ENCODE measurements around the gene PSMC3.

GRCh38 chr11:47369676-47370075 lies 56.6 kb downstream of the PSMC3 start:
- TF ChIP-seq DNMT3B (CRISPR knock-in tag; conservative IDR thresholded peaks at IDR 0.05) (no peak), MIER3 (CRISPR knock-in tag; IDR thresholded peaks at IDR 0.05; ENCODE audit: borderline replicate concordance) (no peak), THAP11 (CRISPR knock-in tag; IDR thresholded peaks at IDR 0.05) (no peak), U2AF2 (IDR thresholded peaks at IDR 0.05; ENCODE audit: low read depth, low read length) (no peak), RFX3 (CRISPR knock-in tag; IDR thresholded peaks at IDR 0.05) (no peak), CTCF (CRISPR knock-in tag; IDR thresholded peaks at IDR 0.05) (no peak), ZBTB40 (IDR thresholded peaks at IDR 0.05) (no peak), ZBTB40 (CRISPR knock-in tag; IDR thresholded peaks at IDR 0.05) (no peak), ZNF546 (CRISPR knock-in tag; conservative IDR thresholded peaks at IDR 0.05) (no peak)
